C4-2B (cell line): ENCODE results near the gene TMED3.

Experiments
- H3K27ac ChIP-seq: fragments of 450-650 bp; 2 replicates; pipeline ENCODE4 v1.5.1; 2017
- CTCF ChIP-seq: fragments of 450-650 bp; conservative IDR thresholded peaks from 2 replicates; pipeline ENCODE4 v1.5.1; 2017; ENCODE audit warnings: mild to moderate bottlenecking
- ZFX ChIP-seq: fragments of 450-650 bp; IDR thresholded peaks from 2 replicates; pipeline ENCODE4 v1.6.1; 2017

TMED3 gene

GRCh38 chr15:79365765-79366164 is 54.9 kb downstream of the TMED3 start:
- TF ChIP-seq ZFX, result no peak
- no peak for TF ChIP-seq CTCF
- H3K27ac ChIP-seq, result no peak overlapping the region

GRCh38 chr15:79366691-79367090 is 55.8 kb downstream of the TMED3 start:
- no peak for TF ChIP-seq ZFX
- no peak overlapping the region for H3K27ac ChIP-seq

GRCh38 chr15:79370716-79371115 is 59.8 kb downstream of the TMED3 start:
- TF ChIP-seq ZFX (no peak), CTCF (no peak)
- no peak overlapping the region for H3K27ac ChIP-seq

GRCh38 chr15:79371591-79371990 is 60.7 kb downstream of the TMED3 start:
- H3K27ac ChIP-seq, result no peak overlapping the region
- TF ChIP-seq ZFX (no peak), CTCF (no peak)

- no peak for TF ChIP-seq CTCF
- no peak for TF ChIP-seq ZFX
- no peak overlapping the region for H3K27ac ChIP-seq
Measured at GRCh38 chr15:79372428-79372827, 61.5 kb downstream of the TMED3 start.
